ENCODE results near the gene SEMA5B. TPM values are rescaled to one million over a fixed set of nuclear protein-coding genes. Genes with fewer than 3 reads are reported as not detected.

SEMA5B gene
- total RNA-seq, 1 donor from 2014 or later: 1.1 TPM

- Mint-ChIP-seq H3K27ac (ENCODE audit: unreplicated experiment) (no peak overlapping the region), H3K36me3 (ENCODE audit: low read depth, unreplicated experiment) (no peaks in the 10 kb centered on the region), H3K27me3 (ENCODE audit: unreplicated experiment) (peaks cover 1% of the 10 kb centered on the region), H3K4me1 (ENCODE audit: unreplicated experiment) (no peaks in the 10 kb centered on the region), H3K4me3 (ENCODE audit: unreplicated experiment) (no peak overlapping the region), H3K9me3 (ENCODE audit: unreplicated experiment) (no peaks in the 10 kb centered on the region)
- no peak for TF ChIP-seq CTCF (IDR thresholded peaks at IDR 0.05; ENCODE audit: unreplicated experiment)
- DNase-seq (ENCODE audit: low spot score): no peak
Measured at GRCh38 chr3:122902326-122902725, 125.2 kb downstream of the SEMA5B start.

- H3K27ac Mint-ChIP-seq (ENCODE audit: unreplicated experiment): no peak overlapping the region
- no peaks in the 10 kb centered on the region for H3K27me3 Mint-ChIP-seq (ENCODE audit: unreplicated experiment)
- H3K36me3 Mint-ChIP-seq (ENCODE audit: low read depth, unreplicated experiment): no peaks in the 10 kb centered on the region
- H3K9me3 Mint-ChIP-seq (ENCODE audit: unreplicated experiment): no peaks in the 10 kb centered on the region
- peaks cover 5% of the 10 kb centered on the region for H3K4me1 Mint-ChIP-seq (ENCODE audit: unreplicated experiment)
- no peak for DNase-seq (ENCODE audit: low spot score)
- no peak overlapping the region for H3K4me3 Mint-ChIP-seq (ENCODE audit: unreplicated experiment)
- TF ChIP-seq CTCF (IDR thresholded peaks at IDR 0.05; ENCODE audit: unreplicated experiment): no peak
Measured at GRCh38 chr3:122898298-122898697, 129.3 kb downstream of the SEMA5B start.

DNA sequence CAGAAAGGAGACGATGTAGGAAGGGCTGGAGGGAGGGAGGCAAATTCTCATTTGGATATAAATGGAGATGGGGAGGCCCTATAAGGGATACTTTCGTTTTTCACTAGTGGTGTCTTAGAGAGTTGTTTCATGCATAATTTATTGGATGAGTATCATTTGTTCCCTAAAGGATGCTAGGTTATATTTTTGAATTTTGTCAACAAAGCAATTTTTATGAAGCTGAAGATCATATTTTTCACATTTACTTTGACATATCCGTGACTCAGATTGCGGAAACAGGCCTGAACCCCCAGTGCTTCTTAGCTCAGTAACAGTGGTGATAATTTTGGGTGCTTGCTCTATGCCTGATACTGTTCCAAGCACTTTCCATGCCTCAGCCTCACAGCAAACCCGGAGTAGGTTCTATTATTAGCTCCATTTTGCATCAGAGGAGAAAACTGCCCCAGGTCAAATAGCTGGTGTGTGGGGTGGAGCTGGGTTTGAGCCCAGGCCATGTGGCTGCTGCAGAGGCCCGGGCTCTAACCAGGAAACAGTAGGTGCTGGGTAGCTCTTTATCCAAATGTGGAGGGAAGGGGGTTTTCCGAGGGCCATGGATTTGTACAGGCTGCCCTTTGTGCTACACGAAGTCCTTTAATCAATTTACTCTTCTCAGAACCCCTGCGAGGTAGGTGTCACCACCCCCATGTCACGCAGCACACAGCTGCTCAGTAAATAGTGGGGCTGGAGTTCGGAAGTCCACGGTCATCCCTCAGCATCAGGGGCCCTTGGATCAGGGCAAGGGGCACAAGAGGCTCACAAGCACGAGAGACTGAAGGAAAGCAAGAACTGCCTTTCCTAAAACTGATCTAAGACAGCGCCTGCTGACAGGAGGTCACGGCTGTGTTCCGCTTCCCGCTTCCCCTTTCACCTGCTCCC lies 133.6 kb downstream of the SEMA5B start:
- H3K27ac Mint-ChIP-seq (ENCODE audit: unreplicated experiment): no peak overlapping the region
- H3K36me3 Mint-ChIP-seq (ENCODE audit: low read depth, unreplicated experiment): no peaks in the 10 kb centered on the region
- no peak for DNase-seq (ENCODE audit: low spot score)
- H3K27me3 Mint-ChIP-seq (ENCODE audit: unreplicated experiment): no peaks in the 10 kb centered on the region
- no peak for TF ChIP-seq CTCF (IDR thresholded peaks at IDR 0.05; ENCODE audit: unreplicated experiment)
- H3K4me3 Mint-ChIP-seq (ENCODE audit: unreplicated experiment): no peak overlapping the region
- no peaks in the 10 kb centered on the region for H3K9me3 Mint-ChIP-seq (ENCODE audit: unreplicated experiment)
- peaks cover 17% of the 10 kb centered on the region for H3K4me1 Mint-ChIP-seq (ENCODE audit: unreplicated experiment)

DNA sequence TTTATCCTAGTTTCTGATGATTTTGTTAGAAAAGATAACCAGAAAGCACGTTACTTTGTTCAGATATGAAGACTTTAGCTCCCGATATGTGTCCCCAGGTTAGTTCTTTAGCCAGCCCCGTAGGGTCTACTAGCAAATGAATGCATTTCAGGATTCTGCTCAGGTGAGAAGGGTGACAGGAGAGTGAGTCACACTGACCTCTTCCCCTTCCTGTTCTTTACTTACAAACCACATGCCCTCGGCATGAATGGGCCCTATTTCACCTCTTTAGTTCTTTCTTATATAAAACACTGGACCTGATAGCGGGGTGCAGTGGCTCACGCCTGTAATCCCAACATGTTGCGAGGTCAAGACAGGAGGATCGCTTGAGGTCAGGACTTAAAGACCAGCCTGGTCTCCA lies 134.3 kb downstream of the SEMA5B start:
- TF ChIP-seq CTCF (IDR thresholded peaks at IDR 0.05; ENCODE audit: unreplicated experiment): no peak
- Mint-ChIP-seq H3K27me3 (ENCODE audit: unreplicated experiment) (no peaks in the 10 kb centered on the region), H3K4me3 (ENCODE audit: unreplicated experiment) (no peak overlapping the region), H3K27ac (ENCODE audit: unreplicated experiment) (no peak overlapping the region), H3K4me1 (ENCODE audit: unreplicated experiment) (peaks cover 17% of the 10 kb centered on the region), H3K9me3 (ENCODE audit: unreplicated experiment) (no peaks in the 10 kb centered on the region), H3K36me3 (ENCODE audit: low read depth, unreplicated experiment) (no peaks in the 10 kb centered on the region)
- DNase-seq (ENCODE audit: low spot score): no peak
